HG02970 (cell line): Measurements from ENCODE around the gene PLA2G15.
A peak's percentile ranks its signal among the peaks of the same experiment; 100 is the strongest.

Source experiments
- ATAC-seq: cut with Tn5 transposase; IDR thresholded peaks from one replicate; pipeline ENCODE4 v1.9.1; 2021; ENCODE audit warnings: mild to moderate bottlenecking, moderate library complexity, moderate number of reproducible peaks; ENCODE audit not compliant: unreplicated experiment, low FRiP score

The PLA2G15 gene

DNA sequence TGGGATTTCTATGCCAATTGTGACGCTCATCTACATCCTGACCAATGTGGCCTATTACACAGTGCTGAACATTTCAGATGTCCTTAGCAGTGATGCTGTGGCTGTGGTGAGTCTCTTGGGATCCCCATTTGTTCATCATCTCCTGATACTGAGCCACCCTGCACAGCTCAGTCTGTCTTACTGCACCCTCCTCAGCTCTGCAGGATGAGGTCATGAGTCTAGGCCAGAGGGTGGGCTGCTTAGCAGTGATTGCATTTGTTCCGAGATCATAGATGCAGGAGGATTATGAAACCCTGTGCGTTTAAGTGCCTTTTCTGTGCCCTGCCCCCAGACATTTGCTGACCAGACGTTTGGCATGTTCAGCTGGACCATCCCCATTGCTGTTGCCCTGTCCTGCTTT lies 46.1 kb downstream of the PLA2G15 start:
- ATAC-seq = no peak

DNA sequence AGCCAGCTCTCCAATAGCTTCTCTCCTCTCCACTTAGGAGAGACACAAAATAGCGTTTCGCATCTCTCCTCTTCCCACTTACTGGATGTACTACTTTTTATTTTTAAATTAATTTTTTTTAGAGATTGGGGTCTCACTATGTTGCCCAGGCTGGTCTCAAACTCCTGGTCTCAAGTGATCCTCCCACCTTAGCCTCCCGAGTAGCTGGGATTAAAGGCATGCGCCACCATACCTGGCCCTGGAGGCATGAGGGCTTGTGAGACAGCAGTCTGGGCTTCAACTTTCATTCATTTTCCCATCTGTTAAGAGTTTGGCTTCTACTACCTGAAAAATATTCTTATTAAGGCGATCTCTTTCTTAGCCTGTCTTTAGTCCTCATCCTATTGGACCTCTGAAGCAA lies 47.3 kb downstream of the PLA2G15 start:
- no peak for ATAC-seq

DNA sequence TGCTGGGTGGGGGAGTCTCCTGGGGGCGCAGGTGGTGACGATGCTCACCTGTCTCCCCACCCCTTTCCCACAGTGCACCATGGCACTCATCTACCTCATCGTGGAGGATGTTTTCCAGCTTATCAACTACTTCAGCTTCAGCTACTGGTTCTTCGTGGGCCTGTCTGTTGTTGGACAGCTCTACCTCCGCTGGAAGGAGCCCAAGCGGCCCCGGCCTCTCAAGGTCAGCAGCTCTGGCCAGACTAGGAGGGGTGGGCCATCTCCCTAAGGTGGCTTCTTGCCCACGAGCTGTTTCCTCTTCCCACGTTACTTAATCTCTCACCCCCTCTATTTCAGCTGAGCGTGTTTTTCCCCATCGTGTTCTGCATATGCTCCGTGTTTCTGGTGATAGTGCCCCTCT lies 51.1 kb downstream of the PLA2G15 start:
- ATAC-seq = no peak

DNA sequence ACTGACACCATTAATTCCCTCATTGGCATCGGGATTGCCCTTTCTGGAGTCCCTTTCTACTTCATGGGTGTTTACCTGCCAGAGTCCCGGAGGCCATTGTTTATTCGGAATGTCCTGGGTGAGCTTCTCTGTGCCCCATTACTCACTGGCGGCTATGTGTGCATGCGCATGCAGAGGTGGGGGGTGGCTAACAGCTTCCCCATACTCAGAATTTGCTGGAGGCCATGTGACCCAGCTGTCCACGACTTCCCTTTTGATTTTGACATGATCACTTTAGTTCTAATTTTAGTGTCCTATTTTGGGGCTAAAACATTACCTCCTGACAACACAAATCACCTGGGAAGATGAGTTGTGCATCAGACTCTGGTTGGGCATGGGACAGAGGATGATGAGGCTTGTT lies 51.5 kb downstream of the PLA2G15 start:
- no peak for ATAC-seq

DNA sequence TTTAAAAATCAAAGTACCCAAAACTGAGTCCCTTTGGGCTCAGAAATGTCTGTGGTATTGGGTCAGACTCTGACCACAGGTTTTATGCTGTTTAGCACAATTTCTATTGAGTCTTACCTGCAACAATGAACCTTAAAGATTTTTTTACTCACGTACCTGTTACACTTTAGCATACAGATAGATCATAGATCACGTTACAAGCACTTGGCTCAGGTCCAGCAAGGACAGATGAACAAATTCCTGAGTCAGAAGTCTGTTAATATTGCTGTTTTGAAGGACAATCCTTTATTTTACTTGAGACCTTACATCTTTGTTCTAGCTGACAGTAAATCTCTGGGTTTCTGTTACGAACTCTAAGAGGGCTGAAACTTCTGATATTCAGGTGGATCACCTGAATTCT lies 52.7 kb downstream of the PLA2G15 start:
- ATAC-seq = no peak

DNA sequence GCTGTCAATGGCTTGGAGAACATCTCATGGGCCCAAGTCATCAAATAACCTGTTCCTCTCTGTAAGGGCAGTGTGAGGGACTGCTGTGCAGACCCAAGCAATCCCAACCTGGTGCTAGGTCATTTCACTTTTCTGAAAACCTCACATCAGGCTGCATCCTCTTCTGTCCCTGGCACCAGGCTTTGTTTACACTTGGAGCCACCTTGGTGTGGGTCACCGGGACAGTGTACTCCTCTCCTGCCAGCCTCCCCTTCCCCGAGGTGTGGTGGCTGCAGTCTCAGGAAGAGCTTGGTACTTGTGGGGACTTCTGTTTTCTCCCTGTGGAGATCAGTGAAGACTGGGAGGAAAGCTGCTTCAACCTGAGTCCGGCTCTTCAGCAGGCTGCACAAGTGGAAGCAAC lies 53.1 kb downstream of the PLA2G15 start:
- ATAC-seq = no peak

DNA sequence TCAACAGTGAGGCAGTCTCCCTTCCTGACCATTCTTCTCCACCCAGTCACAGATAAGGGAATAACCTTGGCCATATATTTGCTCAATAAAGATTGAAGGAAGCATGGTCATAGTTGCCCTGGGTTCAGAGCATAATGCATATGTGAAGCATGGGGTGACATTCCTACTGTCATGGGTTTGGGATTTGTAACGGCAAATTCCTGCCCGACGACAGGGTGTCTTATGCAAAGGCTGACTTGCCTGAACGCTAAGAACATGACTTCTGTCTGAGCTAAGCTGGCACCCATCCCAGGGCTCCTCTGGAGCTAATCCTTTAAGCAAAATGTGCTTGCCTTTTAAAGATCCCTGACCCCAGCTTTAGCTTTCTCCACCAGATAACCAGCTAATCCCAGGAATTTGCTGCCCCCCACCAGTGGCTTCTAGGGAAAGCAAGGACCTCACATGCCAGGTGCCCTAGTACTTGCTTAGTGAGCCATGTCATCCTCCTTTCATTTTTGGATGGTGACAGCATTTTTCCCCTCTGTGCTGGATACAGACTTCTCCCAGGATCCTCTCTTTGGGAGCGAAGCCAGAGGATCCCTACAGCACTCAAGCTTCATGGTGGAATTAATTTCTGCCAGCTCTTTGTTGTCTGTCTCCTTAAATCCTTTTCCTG lies 53.9 kb downstream of the PLA2G15 start:
- no peak for ATAC-seq

DNA sequence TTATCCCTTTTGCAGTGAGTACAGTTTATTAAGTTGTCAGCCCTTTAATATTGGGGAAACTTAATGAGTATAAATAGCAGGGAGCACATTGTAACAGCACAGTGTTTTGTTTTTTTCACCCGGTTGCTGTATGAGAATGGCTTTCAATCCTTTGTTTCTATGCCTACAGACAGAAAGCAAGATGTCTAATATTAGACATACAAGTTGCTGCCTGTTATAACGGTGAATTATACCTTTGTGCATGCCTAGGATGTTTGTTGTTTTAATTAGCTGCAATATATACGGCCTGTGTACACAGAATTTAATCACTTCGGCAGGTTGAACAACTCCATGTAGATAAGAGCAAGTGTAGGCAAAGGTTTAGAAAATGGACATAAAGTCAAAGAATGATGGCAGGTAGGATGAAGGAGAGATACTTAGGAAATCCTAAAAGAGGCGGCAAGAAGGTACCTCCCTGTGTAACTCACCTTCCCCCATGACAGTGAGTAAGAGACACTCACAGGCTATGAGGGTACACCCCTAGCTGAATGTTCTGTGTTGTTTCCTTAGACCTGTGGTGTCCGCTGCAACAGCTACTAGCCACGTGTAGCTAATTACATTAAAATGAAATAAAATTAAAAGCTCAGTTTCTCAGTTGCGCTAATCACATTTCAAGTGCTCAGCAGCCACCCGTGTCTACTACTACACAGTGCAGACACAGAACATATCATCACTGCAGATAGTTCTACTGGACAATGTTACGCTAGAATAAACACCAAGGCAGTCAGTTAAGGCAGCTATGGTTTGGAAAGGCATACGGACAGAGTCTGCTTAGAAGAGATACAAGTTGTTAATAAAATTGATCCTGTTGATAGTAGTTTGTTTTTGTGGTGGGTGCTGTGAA lies 54.6 kb downstream of the PLA2G15 start:
- no peak for ATAC-seq

DNA sequence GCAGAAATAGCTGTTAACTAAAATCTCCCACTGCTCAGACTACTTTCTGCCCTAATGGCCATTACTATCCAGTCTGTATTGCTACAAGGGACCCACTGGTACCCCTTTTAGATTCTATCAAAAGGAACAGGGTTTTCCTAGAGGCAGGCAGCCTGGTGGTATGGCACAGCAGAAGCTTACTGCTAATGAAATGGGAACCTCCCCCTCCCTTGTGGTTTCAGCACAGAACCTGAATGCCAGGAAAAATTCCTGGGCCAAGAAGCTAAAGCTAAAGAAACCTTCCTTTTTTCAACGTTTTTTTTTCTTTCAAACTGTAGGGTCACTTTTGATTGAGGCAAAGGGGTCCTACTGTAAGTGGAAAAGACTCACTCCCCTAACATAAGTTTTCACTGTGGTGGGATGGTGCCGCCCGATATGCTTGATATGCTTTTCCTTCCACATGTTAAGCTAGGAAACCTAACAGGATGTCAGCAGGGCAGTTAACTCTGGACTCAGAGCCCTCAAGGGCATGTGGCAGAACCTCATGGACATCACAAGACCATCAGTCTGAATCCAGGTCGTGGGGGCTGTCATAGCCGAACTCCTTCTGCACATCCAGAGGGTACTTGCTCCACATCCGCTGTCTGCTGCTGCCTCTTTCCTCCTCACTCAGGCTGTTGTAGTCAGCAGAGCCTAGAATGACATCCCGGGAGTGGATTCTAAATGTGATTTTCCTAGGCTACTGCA lies 55.7 kb downstream of the PLA2G15 start:
- no peak for ATAC-seq

DNA sequence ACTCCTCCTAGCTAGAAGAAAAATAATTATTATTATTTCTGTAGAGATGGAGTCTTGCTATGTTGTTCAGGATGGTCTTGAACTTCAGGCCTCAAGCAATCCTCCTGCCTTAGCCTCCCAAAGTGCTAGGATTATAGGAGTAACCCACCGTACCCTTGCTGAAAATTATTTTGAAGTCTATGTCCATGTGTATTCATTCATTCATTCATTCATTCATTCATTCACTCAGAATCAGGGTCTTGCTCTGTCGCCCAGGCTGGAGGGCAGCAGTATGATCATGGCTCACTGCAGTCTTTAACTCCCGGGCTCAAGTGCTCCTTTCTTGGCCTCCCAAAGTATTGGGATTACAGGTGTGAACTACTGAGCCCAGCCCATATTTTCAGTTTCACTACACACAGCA lies 61.5 kb downstream of the PLA2G15 start:
- no peak for ATAC-seq

DNA sequence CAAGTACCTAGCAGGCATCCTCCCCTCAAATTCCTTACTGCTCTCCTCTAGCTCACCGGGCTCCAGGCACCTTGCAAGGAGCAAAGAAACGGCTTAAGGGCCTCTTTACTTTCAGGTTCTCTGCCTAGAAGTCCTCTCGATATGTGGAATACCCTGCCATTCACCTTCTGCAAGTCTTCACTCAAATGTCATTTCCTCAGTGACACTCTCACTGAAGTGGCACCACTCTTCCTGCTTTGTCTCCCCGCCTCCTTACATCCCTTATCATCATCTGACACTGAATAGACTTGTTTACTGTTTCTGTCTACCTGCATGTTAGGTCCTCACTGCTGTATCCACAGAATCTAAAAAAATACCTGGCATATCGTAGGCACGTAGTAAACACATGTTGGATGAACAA lies 64.6 kb downstream of the PLA2G15 start:
- ATAC-seq = no peak

DNA sequence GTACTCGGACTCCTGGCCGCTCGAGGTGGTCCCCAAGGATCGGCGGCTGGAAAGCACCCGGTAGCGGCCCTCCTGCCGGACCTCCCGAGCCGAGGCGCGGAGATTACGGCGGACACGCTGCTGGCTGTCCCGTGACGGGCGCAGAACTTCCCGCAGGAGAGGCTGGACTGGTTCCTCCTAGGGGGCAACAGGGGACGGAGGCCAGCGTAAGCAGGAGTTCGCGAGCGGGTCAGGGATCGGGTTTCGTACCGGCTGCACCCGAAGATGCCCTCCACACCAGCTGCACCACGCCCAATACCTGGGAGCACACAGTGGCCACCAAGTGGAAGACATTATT lies 65.2 kb downstream of the PLA2G15 start:
- ATAC-seq = peak; percentile 30
